ENCODE results near the gene SGSM1. TPM values are rescaled to one million over a fixed set of nuclear protein-coding genes. Genes with fewer than 3 reads are reported as not detected.

Gene SGSM1
- total RNA-seq, 1 donor from 2014 or later, result 8.6 TPM

DNA sequence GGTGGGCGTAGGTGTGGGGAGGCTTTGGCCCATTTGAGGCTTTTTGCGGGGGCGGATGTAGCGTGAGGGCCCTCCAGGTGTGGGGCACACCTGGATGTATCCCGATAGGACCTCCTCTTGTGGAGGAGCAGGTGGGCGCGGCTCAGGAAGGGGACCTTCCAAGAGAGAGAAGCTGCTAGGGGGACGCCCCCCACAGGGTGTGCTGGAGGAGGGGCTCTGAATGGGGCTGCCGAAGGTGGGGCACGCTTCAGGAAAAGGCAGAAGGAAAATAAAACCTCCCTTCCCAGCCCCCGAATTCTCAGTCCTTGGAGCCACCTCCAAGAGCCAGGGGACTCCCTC is 621 bp downstream of the SGSM1 start:
- DNase-seq (ENCODE audit: low spot score in 2 of 2) (no peak), FAIRE-seq (no peak)

DNA sequence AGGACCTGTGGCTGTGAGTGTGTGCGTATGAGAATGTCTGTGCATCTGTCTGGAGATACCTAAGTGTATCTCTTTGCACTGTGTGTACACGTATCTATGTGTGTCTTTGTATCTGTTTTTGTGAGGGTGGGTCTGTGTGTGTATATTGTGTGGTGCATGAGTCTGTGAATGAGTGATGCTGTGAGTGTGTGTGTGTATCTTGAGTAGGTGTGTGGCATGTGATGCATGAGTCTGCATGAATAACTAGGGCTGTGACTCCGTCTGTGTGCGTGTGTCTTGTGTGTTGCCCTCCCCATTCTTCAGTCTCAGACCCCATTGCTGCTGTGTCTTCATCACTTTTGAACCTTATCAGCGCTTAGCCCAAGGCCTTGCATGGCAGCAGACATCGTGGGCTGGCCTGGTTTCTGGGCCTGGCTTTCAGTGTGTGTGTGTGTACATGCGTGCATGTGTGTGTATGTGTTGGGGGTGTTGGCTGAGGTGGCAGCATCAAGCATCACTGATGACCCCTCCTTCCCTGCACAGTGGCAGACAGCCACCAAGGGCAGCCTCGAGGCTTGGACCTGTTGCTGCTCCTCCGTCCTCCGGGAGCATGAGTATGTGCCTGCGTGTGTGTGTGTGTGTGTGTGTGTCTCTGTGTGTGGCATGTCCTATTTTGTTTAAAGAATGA is 1.4 kb downstream of the SGSM1 start:
- DNase-seq (ENCODE audit: low spot score in 2 of 2), result no peak
- no peak for FAIRE-seq

DNA sequence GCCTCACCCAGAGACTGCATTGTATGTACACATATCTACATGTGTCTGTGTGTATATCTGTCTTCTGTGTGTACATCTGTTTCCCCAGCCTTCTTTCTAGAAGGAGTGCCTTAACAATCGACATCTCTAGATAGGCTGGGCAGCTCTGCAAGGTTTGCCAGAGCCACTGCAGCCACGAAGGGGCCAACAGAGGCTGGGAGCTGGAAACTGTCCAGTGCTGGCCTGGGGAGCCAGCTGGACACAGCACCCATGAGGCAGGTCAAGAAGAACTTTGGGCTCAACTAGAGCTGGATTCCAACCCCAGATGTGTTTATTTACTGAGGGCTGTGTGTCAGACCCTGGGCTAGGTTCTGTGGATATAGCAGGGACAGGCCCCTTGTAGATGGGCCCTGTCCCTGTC is 3.3 kb downstream of the SGSM1 start:
- FAIRE-seq, result no peak
- DNase-seq (ENCODE audit: low spot score in 2 of 2), result no peak

DNA sequence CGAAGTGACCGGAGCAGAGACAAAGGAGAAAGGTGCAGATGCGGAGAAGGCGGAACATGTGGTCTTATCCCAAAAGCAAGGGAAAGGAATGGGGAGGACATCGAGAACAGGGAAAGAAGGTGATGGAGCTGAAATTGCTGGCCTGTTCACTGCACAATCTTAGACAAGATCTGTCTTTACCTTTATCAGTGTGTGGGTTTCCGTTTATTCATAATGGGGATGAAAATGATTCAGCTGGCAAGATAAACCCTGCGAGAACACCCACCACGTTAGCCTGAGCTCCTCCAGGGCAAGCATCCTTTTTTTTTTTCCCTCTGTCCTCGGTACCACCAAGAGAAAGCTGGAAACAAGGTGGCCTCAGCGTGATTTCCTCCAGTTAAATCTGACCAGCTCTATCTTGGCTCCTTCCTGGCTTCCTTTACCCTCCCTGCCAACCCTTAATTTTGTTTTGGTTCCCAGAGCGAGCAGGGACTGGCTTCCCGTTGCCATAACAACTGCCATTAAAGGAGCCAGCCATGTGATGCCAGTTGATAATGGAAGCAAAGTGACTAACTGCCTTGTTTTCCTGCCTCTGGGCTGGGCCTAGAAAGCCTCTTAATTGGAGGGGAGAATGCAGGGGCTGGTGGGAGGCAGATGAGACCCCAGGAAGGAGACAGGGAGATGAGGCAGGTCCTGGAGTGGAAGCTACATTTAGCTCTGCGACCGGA is 4.2 kb downstream of the SGSM1 start:
- DNase-seq (ENCODE audit: low spot score in 2 of 2), result peak; percentile 53 to 55
- FAIRE-seq, result no peak

DNA sequence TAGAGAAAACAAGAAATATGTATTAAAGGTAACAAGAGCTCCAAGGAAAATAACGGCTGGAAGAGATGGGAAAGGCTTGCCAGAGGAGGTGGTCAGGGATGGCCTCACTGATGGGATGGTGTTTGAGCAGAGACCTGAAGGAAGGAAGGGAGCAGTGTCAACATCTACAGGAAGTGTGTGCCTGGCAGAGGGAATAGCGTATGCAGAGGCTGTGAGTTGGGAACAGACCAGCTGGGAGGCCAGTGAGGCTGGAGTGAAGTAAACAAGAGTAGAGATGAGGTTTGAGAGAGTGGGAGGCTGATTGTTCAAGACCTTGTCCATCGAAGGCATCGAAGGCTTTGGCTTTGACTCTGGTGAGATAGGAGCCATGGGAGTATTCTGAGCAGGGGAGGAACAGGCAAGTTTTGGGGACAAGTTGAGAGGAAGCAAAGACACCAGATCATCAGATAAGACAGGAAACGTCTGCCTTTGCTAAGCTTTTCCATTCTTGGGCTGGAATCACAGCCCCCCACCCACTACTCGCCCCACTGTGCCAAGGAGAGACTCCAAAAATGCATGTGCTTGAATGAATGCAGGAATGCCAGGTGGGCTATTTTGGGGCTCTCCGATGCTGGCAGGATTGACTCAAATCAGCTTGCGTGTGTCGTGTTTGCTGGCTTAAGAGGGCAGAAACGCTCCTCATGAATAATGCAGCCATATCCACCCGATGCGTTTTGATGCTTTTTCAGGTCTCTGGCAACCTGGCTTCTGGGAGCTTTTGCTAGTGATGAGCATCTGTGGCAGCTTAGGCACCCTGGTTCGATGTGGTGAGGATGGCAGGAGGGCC is 7.2 kb downstream of the SGSM1 start:
- DNase-seq (ENCODE audit: low spot score in 2 of 2) (no peak), FAIRE-seq (no peak)

DNA sequence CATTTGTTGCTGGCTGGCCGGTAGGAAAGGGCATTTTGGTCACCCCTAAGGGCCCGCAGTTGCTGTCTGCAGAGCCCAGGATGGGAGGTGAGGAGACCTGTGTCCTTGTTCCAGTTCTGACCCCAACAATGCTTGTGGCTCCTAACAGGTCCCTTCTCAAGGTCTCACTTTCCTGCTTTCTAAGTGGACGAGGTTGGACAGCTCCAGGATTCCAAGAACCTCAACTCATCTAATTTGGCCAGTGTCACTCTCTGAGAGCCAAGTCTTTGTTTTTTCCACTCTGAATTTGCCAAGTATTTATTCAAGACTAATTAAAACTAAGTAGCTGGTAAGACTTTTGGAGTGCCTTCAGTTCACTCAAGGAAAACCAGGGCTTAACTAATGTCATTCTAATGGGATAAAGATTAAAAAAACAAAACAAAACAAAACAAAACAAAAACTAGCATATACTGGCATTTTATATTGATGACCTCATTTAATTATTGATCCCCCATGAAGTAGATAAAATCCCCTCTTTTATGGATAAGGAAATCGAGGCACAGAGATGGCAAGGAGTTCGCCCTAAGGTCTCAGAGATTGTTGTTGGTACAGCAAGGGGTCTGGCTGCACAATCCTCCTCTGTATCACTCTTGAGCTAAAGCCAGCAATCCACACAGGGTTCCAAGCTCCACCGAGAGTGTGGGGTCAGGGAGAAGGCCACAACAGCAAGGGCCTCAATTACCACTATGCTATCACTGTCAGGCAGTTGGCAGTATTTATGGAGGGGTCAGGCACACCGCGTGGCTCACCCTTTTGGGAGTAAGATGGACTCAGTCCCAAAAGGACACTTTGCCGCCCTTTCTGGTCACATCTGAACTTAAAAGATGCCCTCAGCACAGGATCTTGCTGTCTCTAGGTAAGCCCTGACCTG is 8.1 kb downstream of the SGSM1 start:
- DNase-seq (ENCODE audit: low spot score in 2 of 2) (no peak), FAIRE-seq (no peak)

DNA sequence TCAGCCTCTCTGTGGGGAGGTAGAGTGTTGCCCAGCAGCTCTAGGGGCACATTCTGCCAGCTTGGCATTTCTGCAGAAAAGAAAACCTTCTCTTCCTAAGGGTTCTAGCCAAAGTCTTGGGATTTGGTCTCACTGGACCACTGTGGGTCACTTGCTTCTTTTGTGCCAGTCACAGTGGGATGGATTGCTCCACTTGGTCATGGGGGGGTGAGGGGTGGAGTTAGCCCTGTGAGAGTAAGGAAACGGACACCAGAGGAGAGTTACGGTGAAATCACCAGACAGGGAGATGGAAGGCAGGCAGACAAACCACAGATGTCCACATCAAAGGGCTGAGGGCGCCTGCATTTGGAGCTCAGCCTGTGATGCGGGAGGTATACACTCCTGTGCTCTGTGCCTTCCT is 10.8 kb downstream of the SGSM1 start:
- FAIRE-seq, result no peak

DNA sequence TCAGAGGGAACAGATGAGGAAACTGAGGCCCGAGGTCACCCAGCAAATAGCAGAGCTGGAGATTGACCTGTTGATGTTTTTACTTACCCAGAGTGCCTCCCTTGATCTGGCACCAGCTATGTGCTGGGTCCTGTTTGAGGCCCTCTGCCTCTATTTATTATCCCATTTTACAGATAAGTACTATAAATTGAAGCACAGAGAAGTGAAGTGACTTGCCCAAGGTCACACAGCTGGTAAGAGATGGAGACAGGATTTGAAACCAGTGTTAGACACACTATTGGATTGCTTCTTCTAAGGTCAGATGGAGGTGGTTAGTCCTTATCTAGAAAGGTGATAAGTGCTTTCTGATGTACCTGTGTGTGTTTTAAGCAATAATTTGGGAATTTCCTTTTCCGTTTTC is 13.5 kb downstream of the SGSM1 start:
- FAIRE-seq, result no peak

More for the DNA sequence above, 10.8 kb downstream of the SGSM1 start:
- no peak for DNase-seq (ENCODE audit: low spot score in 2 of 2)

DNA sequence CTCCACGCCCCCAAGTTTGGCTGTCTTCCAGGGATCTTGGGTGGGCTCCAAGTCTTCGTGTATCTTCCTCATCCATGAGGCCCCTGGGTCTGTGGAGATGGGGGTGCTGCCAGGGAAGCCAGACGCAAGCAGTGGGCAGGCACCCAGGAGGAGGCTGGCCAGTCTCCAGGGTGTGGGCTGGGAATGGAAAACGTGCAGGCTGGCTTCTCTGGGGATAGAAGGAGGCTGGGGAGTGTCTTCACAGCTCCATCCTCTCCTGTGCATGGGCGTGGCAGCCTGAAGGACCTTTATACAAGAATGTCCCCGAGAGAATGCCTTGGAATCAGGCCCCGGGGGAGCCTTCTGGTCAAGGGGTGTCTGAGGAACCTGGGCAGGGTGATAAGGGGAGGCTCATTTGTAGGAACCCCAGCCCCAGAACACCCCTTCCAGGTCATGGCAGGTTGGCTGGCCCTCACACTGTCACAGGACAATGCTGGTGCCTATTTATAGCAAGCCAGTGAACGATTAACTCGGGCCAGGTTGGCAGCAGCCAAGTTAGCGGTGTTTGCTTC is 14.0 kb downstream of the SGSM1 start:
- FAIRE-seq (no peak), DNase-seq (ENCODE audit: low spot score in 2 of 2) (peak in 1 of 2 donors; percentile 43)

More for the DNA sequence above, 13.5 kb downstream of the SGSM1 start:
- DNase-seq (ENCODE audit: low spot score in 2 of 2), result no peak

DNA sequence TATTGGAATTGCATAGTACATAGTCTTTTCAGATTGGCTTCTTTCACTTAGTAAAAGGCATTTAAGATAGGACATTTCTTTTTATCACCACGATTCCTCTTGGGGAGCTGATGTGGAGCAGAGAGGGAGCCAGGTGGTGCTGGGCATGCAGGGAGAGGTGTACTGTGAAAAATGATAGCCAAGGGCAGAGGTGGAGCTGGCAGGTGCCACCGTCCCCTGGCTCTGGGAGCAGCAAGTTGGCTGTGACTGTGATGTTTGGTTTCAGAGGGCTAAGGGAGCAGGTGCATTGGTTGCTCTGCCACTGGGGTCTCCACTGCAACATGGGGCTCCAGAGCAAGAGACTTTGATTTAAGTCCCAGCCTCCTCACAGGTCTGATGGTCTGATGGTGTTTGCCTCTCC is 16.5 kb downstream of the SGSM1 start:
- FAIRE-seq, result no peak

DNA sequence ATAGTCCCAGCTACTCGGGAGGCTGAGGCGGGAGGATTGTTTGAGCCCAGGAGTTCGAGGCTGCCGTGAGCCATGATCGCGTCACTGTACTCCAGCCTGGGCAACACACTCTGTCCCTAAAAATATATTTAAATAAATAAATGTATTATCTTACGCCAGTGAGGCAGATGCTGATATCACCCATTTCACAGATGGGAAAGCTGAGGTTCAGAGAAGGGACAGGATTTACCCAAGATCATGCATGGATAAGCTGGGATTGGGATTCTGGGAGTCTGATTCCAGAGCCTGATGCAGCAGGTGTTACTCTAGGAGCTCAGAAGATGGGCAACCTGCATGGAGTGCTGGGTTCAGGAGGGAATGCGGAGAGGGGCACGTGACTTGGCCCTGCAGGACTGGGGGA is 17.8 kb downstream of the SGSM1 start:
- DNase-seq (ENCODE audit: low spot score in 2 of 2) (no peak), FAIRE-seq (no peak)

More for the DNA sequence above, 16.5 kb downstream of the SGSM1 start:
- no peak for DNase-seq (ENCODE audit: low spot score in 2 of 2)

DNA sequence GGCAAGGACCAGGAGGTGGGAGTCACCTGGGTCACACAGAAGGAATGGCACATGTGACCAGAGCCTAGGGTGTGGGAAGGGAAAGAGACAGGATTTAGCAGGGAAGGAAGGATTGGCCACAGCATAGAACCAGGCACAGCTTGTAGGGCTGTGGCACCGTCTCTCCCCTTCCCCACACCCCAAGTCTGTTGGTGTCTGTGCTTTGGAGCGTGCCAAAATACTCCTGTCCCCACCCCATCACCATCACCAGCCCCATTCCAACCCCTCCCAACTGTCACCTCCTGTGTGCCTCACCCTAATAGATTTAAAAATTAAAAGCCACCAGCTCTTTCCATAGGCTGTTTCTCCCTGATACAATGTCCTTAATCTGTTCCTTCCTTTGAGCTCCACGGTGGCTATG is 18.2 kb downstream of the SGSM1 start:
- FAIRE-seq (no peak), DNase-seq (ENCODE audit: low spot score in 2 of 2) (no peak)

DNA sequence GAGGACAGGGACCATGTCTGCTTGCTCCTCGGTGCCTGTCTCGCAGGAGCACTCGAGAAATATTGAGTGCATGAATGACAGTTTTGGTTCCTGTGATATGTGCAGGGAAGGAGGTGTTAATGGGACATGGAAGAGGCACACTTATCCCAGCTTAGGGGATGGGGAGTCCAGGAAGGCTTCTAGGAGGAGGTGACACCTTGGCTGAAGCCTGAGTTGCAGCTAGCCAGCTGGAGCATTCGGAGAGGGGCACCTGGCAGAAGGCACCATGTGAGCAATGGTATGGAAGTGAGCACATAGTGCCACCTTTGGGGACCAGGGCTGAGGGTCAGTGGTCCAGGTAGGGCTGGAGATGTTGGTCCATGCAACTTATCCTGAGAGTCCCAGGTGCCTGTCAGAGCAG is 18.9 kb downstream of the SGSM1 start:
- FAIRE-seq (no peak), DNase-seq (ENCODE audit: low spot score in 2 of 2) (no peak)

DNA sequence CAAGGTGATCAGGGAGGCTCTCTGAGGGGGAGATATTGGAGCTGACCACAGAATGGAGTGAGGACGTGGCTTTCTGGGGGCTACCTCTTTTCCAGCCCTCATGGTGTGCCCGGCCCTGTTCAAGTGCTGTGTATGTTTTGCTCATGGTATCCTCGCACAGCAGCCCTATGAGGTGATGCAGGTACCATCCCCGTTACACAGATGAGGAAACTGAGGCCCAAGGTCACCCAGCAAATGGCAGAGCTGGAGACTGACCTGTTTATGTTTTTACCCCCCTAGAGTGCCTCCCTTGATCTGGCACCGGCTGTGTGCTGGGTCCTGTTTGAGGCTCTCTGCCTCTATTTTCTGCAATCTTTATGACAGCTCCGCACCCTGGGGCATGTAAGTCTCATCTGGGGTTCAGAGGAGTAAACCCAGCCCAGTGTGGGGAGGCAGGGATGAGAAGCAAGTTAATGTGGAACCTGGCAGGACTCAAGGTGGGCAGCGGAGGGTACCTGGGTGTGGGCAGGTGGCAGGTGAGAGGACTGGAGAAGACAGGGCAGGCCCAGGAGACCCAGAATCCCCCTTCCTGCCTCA is 20.8 kb downstream of the SGSM1 start:
- FAIRE-seq (no peak), DNase-seq (ENCODE audit: low spot score in 2 of 2) (no peak)

DNA sequence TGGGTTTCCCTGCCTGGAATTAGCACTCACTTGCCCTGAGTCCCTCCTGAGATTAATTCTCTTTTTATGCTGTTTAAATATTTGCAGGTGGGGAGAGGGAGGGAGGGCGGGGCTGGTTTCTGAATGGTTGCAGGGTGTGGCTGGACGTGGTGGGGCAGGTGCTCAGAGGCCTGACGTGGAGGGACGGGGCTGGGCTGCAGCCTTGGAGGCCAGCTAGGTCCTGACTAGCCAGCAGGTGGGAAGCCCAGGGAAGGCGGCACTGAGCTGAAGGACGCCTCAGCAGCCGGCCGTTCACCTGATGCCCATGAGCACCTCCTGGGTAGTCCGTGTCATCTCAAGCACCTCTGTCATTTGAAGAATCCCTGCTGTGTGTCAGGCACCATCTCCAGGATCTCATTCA is 21.3 kb downstream of the SGSM1 start:
- DNase-seq (ENCODE audit: low spot score in 2 of 2) (no peak), FAIRE-seq (no peak)

DNA sequence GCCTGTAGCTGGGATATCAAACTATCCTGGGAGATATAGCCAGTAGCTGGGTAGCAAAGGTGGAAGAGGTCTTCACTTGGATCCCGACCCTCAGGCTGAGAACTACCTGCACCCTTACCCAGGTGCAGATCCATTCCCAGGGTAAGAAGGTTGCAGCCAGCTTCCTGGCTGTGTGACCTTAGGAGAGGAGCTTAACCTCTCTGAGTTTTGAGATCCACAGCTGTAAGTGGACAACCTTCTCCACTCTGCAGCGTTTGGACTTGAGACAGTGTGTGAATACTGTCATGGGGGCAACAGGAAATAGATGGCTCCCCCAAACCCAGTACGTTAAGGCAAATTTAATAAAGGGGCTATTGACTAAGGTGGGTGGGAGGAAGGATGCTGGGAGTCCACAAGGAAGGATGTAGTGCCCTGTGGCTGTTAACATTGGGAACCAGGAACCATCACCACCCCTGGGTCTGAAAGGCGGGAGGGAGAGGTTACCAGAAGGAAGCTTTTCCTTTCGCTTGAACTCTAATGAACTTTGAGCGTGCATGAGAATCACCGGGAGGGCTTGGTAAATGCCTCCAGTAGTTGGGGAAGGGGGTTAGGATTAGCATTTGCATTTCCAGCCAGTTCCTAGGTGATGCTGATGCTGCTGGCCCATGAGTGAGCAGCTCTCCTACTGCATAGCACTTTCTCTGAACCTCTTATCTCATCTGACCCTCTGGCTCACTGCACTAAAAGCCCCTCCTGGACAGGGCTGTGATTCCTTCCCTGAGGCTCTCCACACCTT is 24.4 kb downstream of the SGSM1 start:
- DNase-seq (ENCODE audit: low spot score in 2 of 2) (no peak), FAIRE-seq (no peak)

DNA sequence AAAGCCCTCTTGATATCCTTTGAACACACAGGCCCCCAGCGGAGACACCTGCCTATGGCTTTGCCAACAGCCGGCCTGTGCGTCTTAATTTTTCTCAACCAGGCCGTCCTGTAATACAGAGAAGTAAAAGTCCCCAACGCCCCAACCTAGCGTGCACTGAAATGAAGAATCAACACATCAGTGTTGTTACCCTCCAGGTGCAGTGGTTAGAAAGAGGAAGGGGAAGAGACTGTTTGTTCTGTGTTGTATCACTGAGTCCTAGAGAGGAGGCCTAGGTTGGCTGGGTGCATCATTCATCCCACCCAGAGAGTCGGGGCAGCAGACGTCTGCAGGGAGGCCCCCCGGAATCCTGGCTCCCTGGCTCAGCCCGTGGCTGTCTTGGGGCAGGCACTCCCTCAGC is 25.7 kb downstream of the SGSM1 start:
- FAIRE-seq, result no peak
- no peak for DNase-seq (ENCODE audit: low spot score in 2 of 2)

DNA sequence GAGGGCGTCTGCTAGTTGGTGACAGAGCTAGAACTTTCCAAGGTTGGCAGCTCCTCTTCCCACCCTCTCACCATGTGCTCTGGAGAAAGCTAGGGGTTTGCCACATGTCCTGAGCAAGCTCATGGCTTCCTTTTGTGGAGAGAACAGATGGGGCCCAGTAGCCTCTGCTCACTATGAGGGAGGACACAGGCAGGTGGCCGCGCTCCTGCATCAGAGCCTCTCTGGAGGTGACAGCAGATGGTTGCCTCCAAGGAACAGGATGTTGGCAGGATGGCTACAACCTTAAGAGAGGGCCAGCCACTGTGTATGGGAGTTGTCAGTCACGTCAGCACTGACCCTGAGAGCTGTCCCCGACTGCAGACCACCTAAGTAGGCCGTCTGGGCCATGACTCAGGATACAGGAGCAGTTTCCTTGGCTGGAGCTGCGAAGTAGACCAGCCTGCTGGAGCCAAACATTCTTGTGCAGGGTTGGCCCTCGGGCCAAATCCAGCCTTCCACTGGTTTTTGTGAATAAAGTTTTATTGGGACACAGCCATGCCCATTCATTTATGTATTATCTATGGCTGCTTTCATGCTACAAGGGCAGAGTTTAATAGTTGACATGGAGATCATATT is 28.0 kb downstream of the SGSM1 start:
- FAIRE-seq (no peak), DNase-seq (ENCODE audit: low spot score in 2 of 2) (no peak)
